ENCODE results near the gene TASP1. TPM values are rescaled to one million over a fixed set of nuclear protein-coding genes. Genes with fewer than 3 reads are reported as not detected.

Gene TASP1
- polyA plus RNA-seq, 3 donors: 2.3 to 3.3 (median 2.6) TPM

- no peaks in the 10 kb centered on the region for H4K20me1 ChIP-seq (ENCODE audit: insufficient read depth, low read length)
- no peak for DNase-seq
- intact Hi-C loops (cut with micrococcal nuclease): no loop called here
- no peak overlapping the region for H2AFZ ChIP-seq (ENCODE audit: insufficient read depth, low read depth, low read length, poor library complexity, severe bottlenecking)
- Mint-ChIP-seq H3K27me3 (ENCODE audit: low read depth in 3 of 3) (peaks cover 0 to 2% (median 0%) of the 10 kb centered on the region in 3 donors), H3K4me3 (no peak overlapping the region), H3K4me1 (no peaks in the 10 kb centered on the region), H3K9me3 (peaks cover 5 to 19% (median 7%) of the 10 kb centered on the region in 7 donors), H3K27ac (no peak overlapping the region), H3K36me3 (peaks cover 0 to 3% of the 10 kb centered on the region in 2 donors)
- H3K4me3 ChIP-seq (replicated peaks in 1 of 3; ENCODE audit: low read depth in 2 of 3, low read length in 3 of 3): no peak overlapping the region
- TF ChIP-seq CTCF (IDR thresholded peaks at IDR 0.05): no peak
- H3K79me2 ChIP-seq (ENCODE audit: insufficient read depth, low read length): no peaks in the 10 kb centered on the region
- no peaks in the 10 kb centered on the region for H3K36me3 ChIP-seq (replicated peaks in 1 of 2; ENCODE audit: control insufficient read depth in 1 of 2, insufficient read depth in 2 of 2, low read length in 2 of 2)
- no peaks in the 10 kb centered on the region for H3K4me1 ChIP-seq (ENCODE audit: control insufficient read depth in 1 of 2, insufficient read depth in 2 of 2, low read length in 2 of 2)
- H3K9me3 ChIP-seq (replicated peaks in 1 of 2; ENCODE audit: control insufficient read depth in 1 of 2, insufficient read depth in 1 of 2, low read length in 2 of 2): peaks cover 0 to 5% of the 10 kb centered on the region in 2 donors
- H3K4me2 ChIP-seq (replicated peaks; ENCODE audit: extremely low read depth, low read length, poor library complexity, severe bottlenecking): no peak overlapping the region
- no peaks in the 10 kb centered on the region for H3K27me3 ChIP-seq (ENCODE audit: control insufficient read depth in 2 of 2, insufficient read depth in 2 of 2, low read length in 2 of 2)
- H3K27ac ChIP-seq (ENCODE audit: low read depth in 1 of 2, low read length in 2 of 2): no peak overlapping the region
- no peak overlapping the region for H3K9ac ChIP-seq (ENCODE audit: insufficient read depth, low read length, poor library complexity, severe bottlenecking)
Observed at GRCh38 chr20:13468166-13468565, 170.6 kb downstream of the TASP1 start.

GRCh38 chr20:13464702-13465101, 174.0 kb downstream of the TASP1 start:
- Mint-ChIP-seq H3K27me3 (ENCODE audit: low read depth in 3 of 3) (peaks cover 0 to 2% (median 0%) of the 10 kb centered on the region in 3 donors), H3K9me3 (peaks cover 0 to 4% (median under 1%) of the 10 kb centered on the region in 7 donors), H3K4me3 (no peak overlapping the region), H3K27ac (no peak overlapping the region), H3K4me1 (no peaks in the 10 kb centered on the region), H3K36me3 (no peaks in the 10 kb centered on the region)
- Histone ChIP-seq H3K36me3 (replicated peaks in 1 of 2; ENCODE audit: control insufficient read depth in 1 of 2, insufficient read depth in 2 of 2, low read length in 2 of 2) (no peaks in the 10 kb centered on the region), H3K9me3 (replicated peaks in 1 of 2; ENCODE audit: control insufficient read depth in 1 of 2, insufficient read depth in 1 of 2, low read length in 2 of 2) (peaks cover 0 to under 1% of the 10 kb centered on the region in 2 donors), H3K27me3 (ENCODE audit: control insufficient read depth in 2 of 2, insufficient read depth in 2 of 2, low read length in 2 of 2) (no peaks in the 10 kb centered on the region), H3K4me3 (replicated peaks in 1 of 3; ENCODE audit: low read depth in 2 of 3, low read length in 3 of 3) (no peak overlapping the region), H3K9ac (ENCODE audit: insufficient read depth, low read length, poor library complexity, severe bottlenecking) (no peak overlapping the region), H3K27ac (ENCODE audit: low read depth in 1 of 2, low read length in 2 of 2) (no peak overlapping the region), H3K4me2 (replicated peaks; ENCODE audit: extremely low read depth, low read length, poor library complexity, severe bottlenecking) (no peak overlapping the region), H3K4me1 (ENCODE audit: control insufficient read depth in 1 of 2, insufficient read depth in 2 of 2, low read length in 2 of 2) (no peaks in the 10 kb centered on the region), H2AFZ (ENCODE audit: insufficient read depth, low read depth, low read length, poor library complexity, severe bottlenecking) (no peak overlapping the region), H3K79me2 (ENCODE audit: insufficient read depth, low read length) (no peaks in the 10 kb centered on the region), H4K20me1 (ENCODE audit: insufficient read depth, low read length) (no peaks in the 10 kb centered on the region)
- TF ChIP-seq CTCF (IDR thresholded peaks at IDR 0.05): no peak
- WGBS (ENCODE audit: insufficient coverage): no CpG with 5 or more reads among the region's 3 CpGs
- no peak for DNase-seq
- intact Hi-C loops (cut with micrococcal nuclease): no loop called here
